Measurements from ENCODE around the gene AMZ1. TPM values are rescaled to one million over a fixed set of nuclear protein-coding genes. Genes with fewer than 3 reads are reported as not detected.

Gene AMZ1, protein sequence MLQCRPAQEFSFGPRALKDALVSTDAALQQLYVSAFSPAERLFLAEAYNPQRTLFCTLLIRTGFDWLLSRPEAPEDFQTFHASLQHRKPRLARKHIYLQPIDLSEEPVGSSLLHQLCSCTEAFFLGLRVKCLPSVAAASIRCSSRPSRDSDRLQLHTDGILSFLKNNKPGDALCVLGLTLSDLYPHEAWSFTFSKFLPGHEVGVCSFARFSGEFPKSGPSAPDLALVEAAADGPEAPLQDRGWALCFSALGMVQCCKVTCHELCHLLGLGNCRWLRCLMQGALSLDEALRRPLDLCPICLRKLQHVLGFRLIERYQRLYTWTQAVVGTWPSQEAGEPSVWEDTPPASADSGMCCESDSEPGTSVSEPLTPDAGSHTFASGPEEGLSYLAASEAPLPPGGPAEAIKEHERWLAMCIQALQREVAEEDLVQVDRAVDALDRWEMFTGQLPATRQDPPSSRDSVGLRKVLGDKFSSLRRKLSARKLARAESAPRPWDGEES
- under 1 TPM; 0.05 to 0.08 TPM for total RNA-seq

- CTCF ChIA-PET, result interaction anchor here (1.8 to 3.6 kb wide), 3 partner anchors 17 to 257 kb away, joined by 4 to 14 read pairs (median 6); no protein-coding TSS in a partner anchor
- H3K27ac Mint-ChIP-seq, result no peak within 1 kb of the TSS
- POLR2A ChIA-PET, result no interaction called here
Measured at GRCh38 chr7:2687881-2688318, at the start of gene AMZ1. TSS of gene AMZ1 (plus strand) at chr7:2688202. CDS start at chr7:2700452, 12,250 bp downstream.

GRCh38 chr7:2638224-2638991 is 49.6 kb upstream of the AMZ1 start:
- no peak for DNase-seq
- Mint-ChIP-seq H3K4me3 (no peak overlapping the region), H3K9me3 (no peaks in the 10 kb centered on the region), H3K27me3 (no peaks in the 10 kb centered on the region), H3K27ac (no peak overlapping the region), H3K36me3 (ENCODE audit: low read depth) (no peaks in the 10 kb centered on the region), H3K4me1 (peaks cover 7% of the 10 kb centered on the region)
- ChIA-PET CTCF (interaction anchor here (1.0 to 1.6 kb wide), 2 partner anchors 11 to 25 kb away, joined by 3 to 4 read pairs; no protein-coding TSS in a partner anchor), POLR2A (no interaction called here)

More at GRCh38 chr7:2687881-2688318, at the start of gene AMZ1:
- H3K36me3 Mint-ChIP-seq (ENCODE audit: low read depth), result no peaks in the 10 kb centered on the region
- H3K9me3 Mint-ChIP-seq, result no peaks in the 10 kb centered on the region
- H3K27me3 Mint-ChIP-seq, result peaks cover 44% of the 10 kb centered on the region
- H3K4me1 Mint-ChIP-seq, result peaks cover 18% of the 10 kb centered on the region
- H3K4me3 Mint-ChIP-seq, result no peak within 1 kb of the TSS
- DNase-seq, result no peak

- ChIA-PET CTCF (interaction anchor here (1.6 kb wide), 1 partner anchor 26 kb away, joined by 3 read pairs; no protein-coding TSS in a partner anchor), POLR2A (no interaction called here)
- no peak overlapping the region for H3K4me3 Mint-ChIP-seq
Measured at GRCh38 chr7:2639181-2639681, 48.8 kb upstream of the AMZ1 start.

GRCh38 chr7:2639695-2640481 is 48.1 kb upstream of the AMZ1 start:
- CTCF ChIA-PET, result interaction anchor here (1.6 kb wide), 1 partner anchor 27 kb away, joined by 3 read pairs; no protein-coding TSS in a partner anchor
- POLR2A ChIA-PET, result no interaction called here

More at GRCh38 chr7:2639181-2639681, 48.8 kb upstream of the AMZ1 start:
- Mint-ChIP-seq H3K27me3 (no peaks in the 10 kb centered on the region), H3K36me3 (ENCODE audit: low read depth) (no peaks in the 10 kb centered on the region), H3K9me3 (no peaks in the 10 kb centered on the region), H3K27ac (no peak overlapping the region), H3K4me1 (peaks cover 2% of the 10 kb centered on the region)
- DNase-seq, result no peak

DNA sequence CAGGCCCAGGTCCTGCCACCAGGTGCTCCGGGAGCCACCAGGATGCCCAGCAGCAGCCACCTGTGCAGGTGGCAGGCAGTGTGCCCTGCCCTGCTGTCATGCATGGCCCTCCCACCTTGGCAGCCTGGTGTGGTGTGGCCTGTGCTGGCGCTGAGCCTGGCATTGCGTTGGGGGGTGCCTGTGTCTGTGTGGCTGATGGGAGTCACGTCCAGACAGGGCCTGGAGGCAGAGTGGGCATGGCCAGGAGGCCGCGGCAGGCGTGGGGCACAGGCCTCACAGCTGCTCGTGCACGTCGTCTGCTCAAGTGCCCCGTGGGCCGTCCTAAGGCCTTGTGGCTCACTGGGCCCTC is 47.5 kb upstream of the AMZ1 start:
- Mint-ChIP-seq H3K4me1 (peaks cover 14% of the 10 kb centered on the region), H3K4me3 (no peak overlapping the region), H3K9me3 (no peaks in the 10 kb centered on the region), H3K27ac (no peak overlapping the region), H3K36me3 (ENCODE audit: low read depth) (no peaks in the 10 kb centered on the region), H3K27me3 (no peaks in the 10 kb centered on the region)
- no peak for DNase-seq
- ChIA-PET POLR2A (no interaction called here), CTCF (no interaction called here)

More at GRCh38 chr7:2639695-2640481, 48.1 kb upstream of the AMZ1 start:
- no peak for DNase-seq
- no peak overlapping the region for H3K27ac Mint-ChIP-seq
- H3K27me3 Mint-ChIP-seq, result no peaks in the 10 kb centered on the region
- peaks cover 9% of the 10 kb centered on the region for H3K4me1 Mint-ChIP-seq
- H3K4me3 Mint-ChIP-seq, result no peak overlapping the region
- H3K9me3 Mint-ChIP-seq, result no peaks in the 10 kb centered on the region
- no peaks in the 10 kb centered on the region for H3K36me3 Mint-ChIP-seq (ENCODE audit: low read depth)

- ChIA-PET CTCF (no interaction called here), POLR2A (no interaction called here)
- H3K9me3 Mint-ChIP-seq, result no peaks in the 10 kb centered on the region
Measured at GRCh38 chr7:2640846-2641316, 47.1 kb upstream of the AMZ1 start.

GRCh38 chr7:2641406-2642393 is 46.3 kb upstream of the AMZ1 start:
- Mint-ChIP-seq H3K4me1 (peaks cover 21% of the 10 kb centered on the region), H3K27me3 (no peaks in the 10 kb centered on the region), H3K4me3 (no peak overlapping the region), H3K27ac (no peak overlapping the region), H3K9me3 (no peaks in the 10 kb centered on the region), H3K36me3 (ENCODE audit: low read depth) (no peaks in the 10 kb centered on the region)
- ChIA-PET CTCF (interaction anchor here (0.6 kb wide), 1 partner anchor 245 kb away, joined by 3 read pairs; no protein-coding TSS in a partner anchor), POLR2A (no interaction called here)
- no peak for DNase-seq

More at GRCh38 chr7:2640846-2641316, 47.1 kb upstream of the AMZ1 start:
- H3K27me3 Mint-ChIP-seq, result no peaks in the 10 kb centered on the region
- H3K36me3 Mint-ChIP-seq (ENCODE audit: low read depth), result no peaks in the 10 kb centered on the region
- H3K4me1 Mint-ChIP-seq, result peaks cover 18% of the 10 kb centered on the region
- no peak overlapping the region for H3K27ac Mint-ChIP-seq
- no peak for DNase-seq
- H3K4me3 Mint-ChIP-seq, result no peak overlapping the region

DNA sequence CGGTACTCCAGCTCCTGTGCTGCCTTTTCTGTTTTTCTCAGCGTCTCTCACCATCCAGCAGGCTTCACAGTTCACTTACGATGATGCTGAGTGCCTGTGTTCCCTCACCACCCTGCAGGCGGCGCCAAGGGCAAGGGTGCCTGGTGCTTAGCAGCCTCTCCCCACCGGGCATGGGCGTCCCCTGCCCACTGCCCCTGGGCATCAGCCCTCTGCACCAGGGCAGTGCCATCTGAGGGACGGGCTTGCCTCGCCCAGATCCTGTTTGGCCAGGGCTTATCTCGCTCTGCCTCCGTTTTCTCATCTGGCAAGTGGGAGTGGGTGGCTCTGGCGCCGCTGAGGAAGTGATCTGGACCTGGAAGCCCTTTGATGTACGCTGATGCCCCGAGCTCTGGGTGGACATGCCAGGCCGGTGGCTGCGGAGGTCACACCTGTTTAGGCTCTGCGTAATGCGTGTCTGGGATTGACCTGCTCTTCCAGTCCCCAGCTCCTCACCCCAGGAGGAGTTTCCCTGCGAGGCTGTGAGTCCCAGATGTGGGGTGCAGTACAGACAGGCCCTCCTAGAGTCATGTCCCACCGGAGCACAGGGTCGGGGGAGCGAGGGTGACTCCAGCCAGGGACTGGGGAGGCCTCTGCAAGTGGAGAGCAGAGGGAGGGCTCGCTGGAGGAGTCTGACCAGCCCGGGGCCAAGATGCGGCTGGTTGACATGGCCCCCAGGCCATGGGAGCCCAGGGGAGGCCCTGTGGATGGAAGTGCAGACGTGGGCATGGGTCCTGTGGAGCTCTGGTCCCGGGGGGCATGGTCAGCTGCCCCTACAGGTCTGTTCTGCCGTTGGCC is 44.4 kb upstream of the AMZ1 start:
- POLR2A ChIA-PET, result no interaction called here
- Mint-ChIP-seq H3K4me1 (peaks cover 21% of the 10 kb centered on the region), H3K27me3 (no peaks in the 10 kb centered on the region), H3K27ac (peak overlapping the region; percentile 9), H3K4me3 (no peak overlapping the region), H3K36me3 (ENCODE audit: low read depth) (no peaks in the 10 kb centered on the region), H3K9me3 (no peaks in the 10 kb centered on the region)
- CTCF ChIA-PET, result interaction anchor here (0.6 to 1.0 kb wide), 5 partner anchors 8 to 93 kb away, joined by 3 to 4 read pairs (median 3); no protein-coding TSS in a partner anchor
- no peak for DNase-seq

DNA sequence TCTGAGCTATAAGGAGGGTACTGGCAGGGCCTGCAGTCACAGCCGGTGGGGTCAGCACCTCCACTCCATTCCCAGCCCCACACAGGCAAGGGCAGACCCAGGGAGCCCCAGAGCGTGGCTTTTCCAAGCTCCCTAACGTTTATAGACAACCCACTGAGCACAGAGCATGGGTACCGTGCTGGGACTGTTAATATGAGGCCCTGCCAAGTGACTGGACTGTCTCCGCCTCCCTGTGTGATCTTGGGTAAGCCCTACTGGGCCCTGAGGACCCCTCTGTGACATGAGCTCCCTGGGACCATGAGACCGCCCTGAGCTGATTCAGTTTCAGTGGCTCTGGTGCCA is 43.8 kb upstream of the AMZ1 start:
- H3K4me3 Mint-ChIP-seq, result no peak overlapping the region
- POLR2A ChIA-PET, result no interaction called here

GRCh38 chr7:2644562-2645273 is 43.3 kb upstream of the AMZ1 start:
- Mint-ChIP-seq H3K4me3 (peak overlapping the region; percentile 51), H3K27ac (peak overlapping the region; percentile 86), H3K9me3 (no peaks in the 10 kb centered on the region), H3K27me3 (no peaks in the 10 kb centered on the region), H3K4me1 (peaks cover 21% of the 10 kb centered on the region), H3K36me3 (ENCODE audit: low read depth) (no peaks in the 10 kb centered on the region)
- POLR2A ChIA-PET, result no interaction called here
- peak; percentile 39 for DNase-seq
- CTCF ChIA-PET, result interaction anchor here (0.6 to 1.7 kb wide), 4 partner anchors 26 to 264 kb away, joined by 3 to 7 read pairs (median 6); no protein-coding TSS in a partner anchor

More for the DNA sequence above, 43.8 kb upstream of the AMZ1 start:
- H3K27me3 Mint-ChIP-seq, result no peaks in the 10 kb centered on the region
- peak overlapping the region; percentile 80 for H3K27ac Mint-ChIP-seq
- H3K4me1 Mint-ChIP-seq, result peaks cover 21% of the 10 kb centered on the region
- DNase-seq, result no peak
- no peaks in the 10 kb centered on the region for H3K9me3 Mint-ChIP-seq
- H3K36me3 Mint-ChIP-seq (ENCODE audit: low read depth), result no peaks in the 10 kb centered on the region
- CTCF ChIA-PET, result interaction anchor here (0.6 to 1.1 kb wide), 5 partner anchors 10 to 265 kb away, joined by 3 to 7 read pairs (median 4); no protein-coding TSS in a partner anchor
